HCT116 (cell line): ENCODE data around the gene AIM2.

Experiments used
- CTCF ChIP-seq, 3 experiments: fragments of 200-600 bp in 1 of 3; sonication (generic) in 1 of 3; IDR thresholded peaks in 2 of 3; conservative IDR thresholded peaks in 1 of 3; 2 replicates each; pipeline ENCODE4 v1.5.1; 2012 to 2017; ENCODE audit warnings: low read depth in 2 of 3, low read length in 2 of 3, antibody characterized with exemption in 1 of 3, borderline replicate concordance in 1 of 3, control low read depth in 1 of 3, mild to moderate bottlenecking in 1 of 3, mixed read lengths in 1 of 3, mixed run types in 1 of 3, moderate library complexity in 1 of 3; ENCODE audit not compliant: insufficient read depth in 1 of 3
- EZH2 ChIP-seq: fragments of 200-600 bp; sonication (generic); IDR thresholded peaks from 2 replicates; pipeline ENCODE4 v1.6.1; 2017; ENCODE audit warnings: antibody characterized with exemption, mixed run types
- JUND ChIP-seq: IDR thresholded peaks from 2 replicates; pipeline ENCODE4 v1.6.1; 2012
- POLR2A ChIP-seq: IDR thresholded peaks from 2 replicates; pipeline ENCODE4 v1.7.0; 2011; ENCODE audit warnings: borderline replicate concordance; ENCODE audit not compliant: insufficient read depth, insufficient read length; ENCODE audit errors: extremely low read depth
- POLR2AphosphoS5 ChIP-seq: IDR thresholded peaks from 2 replicates; pipeline ENCODE4 v1.6.1; 2011; ENCODE audit warnings: mild to moderate bottlenecking, low read depth, low read length, moderate library complexity
- RAD21 ChIP-seq: IDR thresholded peaks from 2 replicates; pipeline ENCODE4 v1.6.1; 2012; ENCODE audit warnings: low read depth, mild to moderate bottlenecking
- SP1 ChIP-seq: IDR thresholded peaks from 2 replicates; pipeline ENCODE4 v1.6.1; 2012; ENCODE audit warnings: low read depth
- YY1 ChIP-seq: IDR thresholded peaks from 2 replicates; pipeline ENCODE4 v1.6.1; 2011; ENCODE audit warnings: low read length, low read depth, moderate library complexity, mild to moderate bottlenecking; ENCODE audit not compliant: insufficient replicate concordance; ENCODE audit errors: extremely low read depth
- ZBTB33 ChIP-seq: IDR thresholded peaks from 2 replicates; pipeline ENCODE4 v1.6.1; 2011; ENCODE audit warnings: mild to moderate bottlenecking, low read length, moderate library complexity; ENCODE audit not compliant: insufficient replicate concordance; ENCODE audit errors: extremely low read depth
- ZFX ChIP-seq: fragments of 450-650 bp; IDR thresholded peaks from 2 replicates; pipeline ENCODE4 v1.6.1; 2017
- ZNF274 ChIP-seq: fragments of 200-500 bp; sonication (Bioruptor generic); IDR thresholded peaks from 2 replicates; pipeline ENCODE4 v1.6.1; 2014; ENCODE audit warnings: mild to moderate bottlenecking, low read depth, low read length, inconsistent platforms

GRCh38 chr1:159030311-159030710 is 46.3 kb downstream of the AIM2 start:
- TF ChIP-seq CTCF (IDR thresholded peaks at IDR 0.05 in 2 of 3, conservative IDR thresholded peaks at IDR 0.05 in 1 of 3; ENCODE audit: borderline replicate concordance in 1 of 3, insufficient read depth in 1 of 3, low read depth in 2 of 3, low read length in 2 of 3) (no peak), POLR2AphosphoS5 (no peak), ZBTB33 (no peak), SP1 (no peak), RAD21 (no peak), JUND (no peak), POLR2A (no peak), EZH2 (no peak), ZFX (no peak), ZNF274 (no peak), YY1 (no peak)
